GM18505 (cell line): ENCODE measurements around the gene COL18A1.
"Not testable (repeated sequence)": the region's sequence is repeated elsewhere in the genome, so short reads cannot be mapped to it uniquely, and the experiment has no call there.

Experiments used
- ATAC-seq: cut with Tn5 transposase; IDR thresholded peaks from one replicate; pipeline ENCODE4 v1.9.1; 2021; ENCODE audit not compliant: unreplicated experiment
- POLR2A ChIP-seq: IDR thresholded peaks from 4 replicates; pipeline ENCODE4 v1.6.1; 2011; ENCODE audit warnings: borderline replicate concordance; ENCODE audit not compliant: insufficient read depth, insufficient read length; ENCODE audit errors: extremely low read depth

The COL18A1 gene

GRCh38 chr21:45502006-45502345 is 97.0 kb downstream of the COL18A1 start:
- TF ChIP-seq POLR2A, result no peak

GRCh38 chr21:45502600-45502999 is 97.6 kb downstream of the COL18A1 start:
- TF ChIP-seq POLR2A, result no peak
- no peak for ATAC-seq

More at GRCh38 chr21:45502006-45502345, 97.0 kb downstream of the COL18A1 start:
- ATAC-seq, result no peak

- not testable (repeated sequence) for ATAC-seq
Measured at GRCh38 chr21:45503226-45503625, 98.3 kb downstream of the COL18A1 start.

- TF ChIP-seq POLR2A, result no peak
- ATAC-seq, result no peak
Measured at GRCh38 chr21:45504021-45504515, 99.1 kb downstream of the COL18A1 start.

- no peak for ATAC-seq
- TF ChIP-seq POLR2A, result no peak
Measured at GRCh38 chr21:45504516-45505415, 99.8 kb downstream of the COL18A1 start.

GRCh38 chr21:45505416-45506021 is 100.6 kb downstream of the COL18A1 start:
- no peak for TF ChIP-seq POLR2A
- ATAC-seq, result no peak

- no peak for ATAC-seq
- no peak for TF ChIP-seq POLR2A
Measured at GRCh38 chr21:45506241-45506817, 101.4 kb downstream of the COL18A1 start.

- no peak for TF ChIP-seq POLR2A
- ATAC-seq, result no peak
Measured at GRCh38 chr21:45506836-45507522, 102.0 kb downstream of the COL18A1 start.

GRCh38 chr21:45507523-45507875 is 102.5 kb downstream of the COL18A1 start:
- no peak for TF ChIP-seq POLR2A
- no peak for ATAC-seq

- no peak for ATAC-seq
- TF ChIP-seq POLR2A, result no peak
Measured at GRCh38 chr21:45507888-45508508, 103.0 kb downstream of the COL18A1 start.

GRCh38 chr21:45508607-45509565 is 103.9 kb downstream of the COL18A1 start:
- no peak for ATAC-seq
- TF ChIP-seq POLR2A, result no peak

GRCh38 chr21:45509566-45510465 is 104.9 kb downstream of the COL18A1 start:
- no peak for TF ChIP-seq POLR2A

More at GRCh38 chr21:45509566-45510465, 104.9 kb downstream of the COL18A1 start:
- no peak for ATAC-seq
